GM12872 (cell line): ENCODE results near the gene ITGA8.

ENCODE experiments used
- CTCF ChIP-seq: IDR thresholded peaks from 3 replicates; pipeline ENCODE4 v1.5.1; 2011; ENCODE audit warnings: low read depth, mild to moderate bottlenecking, low read length, moderate library complexity; ENCODE audit not compliant: insufficient read depth

The ITGA8 gene

DNA sequence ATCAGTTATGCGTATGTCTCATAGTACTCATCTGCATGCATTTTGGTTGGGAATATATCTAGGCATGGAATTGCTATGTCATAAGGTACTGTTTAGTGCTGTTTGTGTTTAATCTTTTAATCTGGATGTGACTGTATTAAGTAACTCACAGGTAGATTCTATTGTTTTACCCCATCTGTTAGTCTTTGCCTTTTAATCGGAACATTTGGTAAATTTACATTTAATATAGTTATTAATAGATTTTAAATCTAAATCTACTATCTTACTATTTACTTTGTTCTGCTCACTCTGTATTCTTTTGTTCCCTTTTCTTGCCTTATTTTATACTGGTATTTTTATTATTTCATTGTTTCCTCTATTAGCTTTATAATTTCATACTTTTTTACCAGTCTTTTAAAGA, 10.6 kb upstream of the ITGA8 start:
- no peak for TF ChIP-seq CTCF

GRCh38 chr10:15729890-15730289, 10.2 kb upstream of the ITGA8 start:
- no peak for TF ChIP-seq CTCF

DNA sequence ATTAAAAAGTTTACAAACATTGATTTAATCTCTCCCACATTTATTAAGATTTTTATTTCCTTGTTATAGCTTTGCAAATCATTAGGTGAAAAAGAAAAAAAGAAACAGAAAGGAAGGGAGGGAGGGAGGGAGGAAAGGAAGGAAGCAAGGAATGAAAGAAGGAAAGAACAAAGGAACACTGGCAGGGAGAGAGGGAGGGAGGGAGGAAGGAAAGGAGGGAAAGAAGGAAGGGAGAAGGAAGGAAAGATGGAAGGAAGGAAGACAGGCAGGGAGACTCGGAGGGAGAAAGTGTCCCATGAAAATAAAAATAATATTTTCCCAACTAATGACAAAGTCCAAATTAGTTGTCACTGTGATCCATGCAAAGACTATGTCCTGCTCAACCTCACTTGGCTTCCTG, 6.3 kb upstream of the ITGA8 start:
- no peak for TF ChIP-seq CTCF

DNA sequence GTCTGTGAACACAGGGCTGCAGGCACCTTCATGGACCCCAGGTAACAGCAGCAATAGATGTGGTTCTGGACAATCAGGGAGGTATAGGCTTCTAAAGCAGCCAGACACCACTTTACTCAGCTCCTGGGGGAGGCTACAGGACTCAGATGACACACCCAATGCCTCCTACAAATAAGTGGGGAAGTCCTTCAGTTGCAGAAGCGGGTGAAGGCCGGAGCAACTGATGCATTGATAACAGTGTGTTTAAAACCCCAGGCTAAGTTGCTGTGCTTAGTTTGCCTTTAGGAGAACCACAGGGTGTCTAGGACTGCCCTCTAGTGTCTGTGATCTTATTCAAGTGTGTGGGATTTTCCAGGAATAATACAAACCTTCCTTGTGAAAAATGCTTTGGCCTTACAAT, 5.9 kb upstream of the ITGA8 start:
- TF ChIP-seq CTCF, result peak; percentile 50

- TF ChIP-seq CTCF, result no peak
Measured at GRCh38 chr10:15724683-15725082, 5.0 kb upstream of the ITGA8 start.

GRCh38 chr10:15723803-15724202, 4.1 kb upstream of the ITGA8 start:
- TF ChIP-seq CTCF, result no peak

DNA sequence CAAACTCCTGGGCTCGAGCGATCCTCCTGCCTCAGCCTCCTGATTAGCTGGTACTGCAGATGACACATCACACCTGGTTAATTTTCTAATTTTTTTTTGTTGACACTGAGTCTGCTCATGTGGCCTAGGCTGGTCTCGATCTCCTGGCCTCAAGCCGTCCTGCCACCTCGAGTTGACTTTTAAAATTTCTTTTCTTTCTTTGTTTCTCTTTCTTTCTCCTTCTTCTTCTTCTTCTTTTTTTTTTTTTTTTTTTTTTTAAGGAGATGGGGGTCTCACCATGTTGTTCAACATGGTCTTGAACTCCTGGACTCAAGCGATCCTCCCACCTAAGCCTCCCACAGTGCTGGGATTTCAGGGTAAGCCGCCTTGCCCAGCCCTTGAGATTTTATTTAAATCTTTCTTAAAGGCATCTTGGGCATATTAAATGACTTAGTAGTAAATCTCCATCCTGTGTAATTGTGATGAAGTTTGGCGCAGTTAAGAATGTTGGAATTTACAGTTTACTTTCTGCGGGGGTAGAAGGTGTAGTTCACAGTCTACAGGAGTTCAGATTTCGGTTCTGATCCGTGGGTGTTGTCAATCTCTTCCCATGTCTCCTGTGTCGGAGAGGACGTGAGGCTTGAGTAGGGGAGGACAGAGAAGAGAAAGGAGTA, 1.0 kb upstream of the ITGA8 start:
- no peak for TF ChIP-seq CTCF
